Activated CD8-positive, alpha-beta T cell treated with anti-CD3 and anti-CD28 coated beads, Interleukin-2, amount 10 ng/mL, durations not matched to agents 7 days and 5 days (primary cell): ENCODE measurements around the gene MTFP1. TPM values are rescaled to one million over a fixed set of nuclear protein-coding genes. Genes with fewer than 3 reads are reported as not detected.

ENCODE experiments used
- ATAC-seq: fragments of 150-1000 bp; cut with Tn5 transposase; one replicate; pipeline ENCODE4 v1.10.0; 2021; ENCODE audit warnings: moderate library complexity
- CTCF ChIA-PET: fragments of 350-600 bp; sonication (Branson Sonifier 250); formaldehyde crosslinking; loops from one replicate; lab custom pipeline; 2021; ENCODE audit warnings: antibody characterized with exemption; lab: Charles Lee
- POLR2A ChIA-PET: fragments of 350-600 bp; sonication (Branson Sonifier 250); formaldehyde crosslinking; loops from one replicate; lab custom pipeline; 2021; ENCODE audit warnings: antibody characterized with exemption; lab: Charles Lee
- DNase-seq: peaks from one replicate; pipeline ENCODE4 v3.0.0-alpha.2; 2020
- H3K27ac Mint-ChIP-seq: one replicate; pipeline ENCODE4 v1.8.0; 2021; ENCODE audit warnings: mild to moderate bottlenecking, mixed read lengths
- H3K27me3 Mint-ChIP-seq: one replicate; pipeline ENCODE4 v1.8.0; 2021; ENCODE audit warnings: low read depth, mixed read lengths
- H3K36me3 Mint-ChIP-seq: one replicate; pipeline ENCODE4 v1.8.0; 2021; ENCODE audit warnings: low read depth, mixed read lengths
- H3K4me1 Mint-ChIP-seq: one replicate; pipeline ENCODE4 v1.8.0; 2021; ENCODE audit warnings: low read depth, mixed read lengths
- H3K4me3 Mint-ChIP-seq: one replicate; pipeline ENCODE4 v1.8.0; 2021; ENCODE audit warnings: mild to moderate bottlenecking, mixed read lengths
- H3K9me3 Mint-ChIP-seq: one replicate; pipeline ENCODE4 v1.8.0; 2022; ENCODE audit warnings: mixed read lengths; ENCODE audit not compliant: insufficient read depth
- total RNA-seq, 2 experiments: library from RNA; stranded (reverse); gene quantifications; one replicate each; pipeline ENCODE4 v1.2.3, GENCODE V29; 2021

Gene MTFP1
- total RNA-seq, 2 experiments from 2014 or later = 67.4 to 68.0 TPM

- DNase-seq = peak; percentile 91
- peaks cover 40% of the 10 kb centered on the region for H3K4me1 Mint-ChIP-seq
- peak; percentile 34 for ATAC-seq
- ChIA-PET POLR2A (interaction anchor here (0.7 to 4.0 kb wide), 3 partner anchors 9 to 165 kb away, joined by 4 to 39 read pairs (median 4); partner anchors contain the start of gene PES1), CTCF (interaction anchor here (0.6 to 6.2 kb wide), 19 partner anchors 9 to 223 kb away, joined by 3 to 166 read pairs (median 4); partner anchors contain the start of genes CASTOR1, RNF215, SEC14L2 and TCN2)
- no peaks in the 10 kb centered on the region for H3K9me3 Mint-ChIP-seq
- H3K27me3 Mint-ChIP-seq = no peaks in the 10 kb centered on the region
- H3K36me3 Mint-ChIP-seq = peaks cover 46% of the 10 kb centered on the region
- peak overlapping the region; percentile 97 for H3K4me3 Mint-ChIP-seq
- H3K27ac Mint-ChIP-seq = peak overlapping the region; percentile 96
These were observed 1.1 kb downstream of the MTFP1 start for GRCh38 chr22:30426388-30427353.

- DNase-seq (no peak), ATAC-seq (no peak)
- Mint-ChIP-seq H3K36me3 (peaks cover 36% of the 10 kb centered on the region), H3K4me1 (peaks cover 28% of the 10 kb centered on the region), H3K27ac (no peak overlapping the region), H3K27me3 (no peaks in the 10 kb centered on the region), H3K4me3 (no peak overlapping the region), H3K9me3 (no peaks in the 10 kb centered on the region)
- POLR2A ChIA-PET = interaction anchor here (0.7 kb wide), 1 partner anchor 1008 kb away, joined by 3 read pairs; no protein-coding TSS in a partner anchor
- CTCF ChIA-PET = interaction anchor here (0.7 to 6.2 kb wide), 5 partner anchors 9 to 140 kb away, joined by 3 to 61 read pairs (median 4); no protein-coding TSS in a partner anchor
These were observed 2.3 kb downstream of the MTFP1 start for GRCh38 chr22:30427871-30428270.

- Mint-ChIP-seq H3K4me1 (peaks cover 30% of the 10 kb centered on the region), H3K27me3 (no peaks in the 10 kb centered on the region), H3K4me3 (no peak overlapping the region), H3K36me3 (peaks cover 38% of the 10 kb centered on the region), H3K27ac (no peak overlapping the region), H3K9me3 (no peaks in the 10 kb centered on the region)
- DNase-seq (no peak), ATAC-seq (no peak)
- POLR2A ChIA-PET = no interaction called here
- CTCF ChIA-PET = no interaction called here
These were observed 4.3 kb downstream of the MTFP1 start for GRCh38 chr22:30429887-30430286.

GRCh38 chr22:30430933-30431332, 5.4 kb downstream of the MTFP1 start:
- ATAC-seq = no peak
- H3K4me3 Mint-ChIP-seq = no peak overlapping the region
- H3K27me3 Mint-ChIP-seq = no peaks in the 10 kb centered on the region
- no peak overlapping the region for H3K27ac Mint-ChIP-seq
- DNase-seq = no peak
- CTCF ChIA-PET = interaction anchor here (1.1 to 1.4 kb wide), 3 partner anchors 34 to 143 kb away, joined by 3 to 7 read pairs (median 3); partner anchors contain the start of gene SEC14L2
- POLR2A ChIA-PET = no interaction called here
- peaks cover 34% of the 10 kb centered on the region for H3K4me1 Mint-ChIP-seq
- peaks cover 46% of the 10 kb centered on the region for H3K36me3 Mint-ChIP-seq
- peaks cover 4% of the 10 kb centered on the region for H3K9me3 Mint-ChIP-seq

- Mint-ChIP-seq H3K36me3 (peaks cover 39% of the 10 kb centered on the region), H3K4me3 (no peak overlapping the region), H3K9me3 (peaks cover 4% of the 10 kb centered on the region), H3K27ac (no peak overlapping the region), H3K27me3 (no peaks in the 10 kb centered on the region), H3K4me1 (peaks cover 27% of the 10 kb centered on the region)
- POLR2A ChIA-PET = interaction anchor here (0.6 to 7.1 kb wide), 2 partner anchors 7 to 653 kb away, joined by 3 to 39 read pairs; partner anchors contain the start of gene MTFP1
- ATAC-seq (no peak), DNase-seq (no peak)
- CTCF ChIA-PET = interaction anchor here (1.4 to 1.9 kb wide), 2 partner anchors 8 to 42 kb away, joined by 7 to 12 read pairs; partner anchors contain the start of gene MTFP1
These were observed 6.5 kb downstream of the MTFP1 start for GRCh38 chr22:30432096-30432495.

DNA sequence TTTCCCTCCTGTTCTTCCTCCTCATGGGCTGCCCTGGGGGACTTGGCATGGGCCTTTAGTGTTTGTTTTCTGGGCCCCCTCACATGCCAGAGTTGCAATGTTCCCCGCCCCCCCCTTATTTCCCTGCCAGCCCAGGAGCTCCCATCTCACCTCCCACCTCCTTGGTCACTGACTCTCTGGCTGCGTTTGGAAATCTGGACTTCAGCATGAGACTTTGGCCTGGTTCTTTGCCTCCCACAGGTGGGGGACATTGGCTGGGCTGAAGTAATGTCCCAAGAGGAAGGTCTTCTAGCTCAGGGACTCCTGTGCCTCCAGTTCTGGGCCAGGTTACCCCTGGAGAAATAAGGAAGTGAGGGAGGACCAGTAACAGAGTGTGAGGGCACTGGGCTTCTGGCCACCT, 7.0 kb downstream of the MTFP1 start:
- POLR2A ChIA-PET = interaction anchor here (0.6 to 7.1 kb wide), 2 partner anchors 8 to 653 kb away, joined by 3 to 39 read pairs; partner anchors contain the start of gene MTFP1
- H3K4me3 Mint-ChIP-seq = no peak overlapping the region

DNA sequence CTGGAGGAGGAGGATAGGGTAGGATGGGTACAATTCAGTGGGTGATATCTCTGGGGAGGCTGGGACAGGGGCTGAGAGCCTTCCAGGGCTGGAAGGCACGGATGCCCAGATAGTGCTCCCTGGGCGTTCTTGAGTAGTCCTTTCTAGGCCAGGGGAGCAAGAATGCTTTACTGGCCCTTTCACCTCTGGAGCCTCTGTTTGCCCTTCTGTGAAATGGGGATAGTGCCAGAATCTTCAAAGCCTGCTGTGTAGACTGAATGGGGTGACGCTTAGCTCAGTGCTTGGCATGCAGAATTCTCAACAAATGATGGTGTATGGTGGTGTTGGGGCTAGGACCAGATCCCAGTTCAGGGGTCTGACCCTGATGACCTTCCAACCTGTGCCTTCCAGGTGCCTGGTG, 7.7 kb downstream of the MTFP1 start:
- peaks cover 4% of the 10 kb centered on the region for H3K9me3 Mint-ChIP-seq
- ChIA-PET POLR2A (interaction anchor here (7.1 kb wide), 1 partner anchor 8 kb away, joined by 39 read pairs; the partner anchor contains the start of gene MTFP1), CTCF (interaction anchor here (1.9 to 2.8 kb wide), 3 partner anchors 9 to 41 kb away, joined by 8 to 12 read pairs (median 9); partner anchors contain the start of gene MTFP1)
- ATAC-seq (no peak), DNase-seq (no peak)
- peaks cover 6% of the 10 kb centered on the region for H3K27me3 Mint-ChIP-seq
- H3K36me3 Mint-ChIP-seq = peaks cover 29% of the 10 kb centered on the region
- H3K4me1 Mint-ChIP-seq = peaks cover 22% of the 10 kb centered on the region
- H3K27ac Mint-ChIP-seq = no peak overlapping the region
- no peak overlapping the region for H3K4me3 Mint-ChIP-seq

More for the DNA sequence above, 7.0 kb downstream of the MTFP1 start:
- peaks cover 35% of the 10 kb centered on the region for H3K36me3 Mint-ChIP-seq
- CTCF ChIA-PET = interaction anchor here (1.9 to 2.8 kb wide), 2 partner anchors 8 to 40 kb away, joined by 8 to 12 read pairs; partner anchors contain the start of gene MTFP1
- peaks cover 22% of the 10 kb centered on the region for H3K4me1 Mint-ChIP-seq
- peaks cover under 1% of the 10 kb centered on the region for H3K27me3 Mint-ChIP-seq
- DNase-seq (no peak), ATAC-seq (no peak)
- no peak overlapping the region for H3K27ac Mint-ChIP-seq
- peaks cover 4% of the 10 kb centered on the region for H3K9me3 Mint-ChIP-seq

DNA sequence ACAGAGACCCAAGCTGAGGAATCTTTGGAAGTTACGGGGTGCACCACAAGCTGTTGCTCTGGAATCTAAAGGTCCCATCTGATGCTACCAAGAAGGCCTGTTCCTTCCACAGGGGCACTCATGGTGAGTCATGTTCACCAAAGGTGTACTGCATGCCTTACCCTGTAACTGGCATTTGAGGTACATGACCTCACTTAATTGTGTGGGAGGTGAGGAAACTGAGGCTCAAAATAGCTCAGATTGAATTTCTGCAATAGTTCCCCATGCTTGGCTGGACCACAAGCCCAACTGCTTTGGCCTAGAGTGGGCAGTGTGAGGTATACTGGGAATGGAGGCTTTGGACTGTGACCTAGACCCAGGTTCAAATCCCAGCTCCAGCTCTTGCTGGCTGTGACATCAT, 8.2 kb downstream of the MTFP1 start:
- ATAC-seq (no peak), DNase-seq (no peak)
- Mint-ChIP-seq H3K4me1 (peaks cover 22% of the 10 kb centered on the region), H3K27ac (no peak overlapping the region), H3K9me3 (peaks cover 4% of the 10 kb centered on the region), H3K27me3 (peaks cover 11% of the 10 kb centered on the region), H3K36me3 (peaks cover 24% of the 10 kb centered on the region), H3K4me3 (no peak overlapping the region)
- POLR2A ChIA-PET = interaction anchor here (7.1 kb wide), 1 partner anchor 9 kb away, joined by 39 read pairs; the partner anchor contains the start of gene MTFP1
- CTCF ChIA-PET = interaction anchor here (1.9 to 2.8 kb wide), 3 partner anchors 9 to 41 kb away, joined by 8 to 12 read pairs (median 9); partner anchors contain the start of gene MTFP1

DNA sequence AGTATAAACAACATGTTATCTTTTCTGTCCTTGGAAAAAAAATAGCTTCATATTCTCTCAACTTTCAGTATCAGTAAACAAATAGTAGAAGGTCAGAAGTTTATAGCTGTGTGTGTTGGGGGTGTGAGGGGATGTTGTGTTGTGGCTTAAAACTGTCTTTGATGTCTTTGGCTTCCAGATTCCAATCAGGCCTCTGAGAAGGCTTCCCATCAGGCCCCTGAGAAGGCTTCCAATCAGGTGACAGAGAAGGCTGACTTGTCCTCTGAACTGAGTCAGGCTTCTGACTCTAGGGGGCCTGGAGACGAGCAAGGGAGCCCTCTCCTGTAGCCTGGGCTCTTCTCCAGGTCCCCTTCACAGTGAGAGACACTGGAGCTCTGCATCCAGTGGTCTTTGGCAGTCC, 9.3 kb downstream of the MTFP1 start:
- DNase-seq = no peak
- peaks cover 22% of the 10 kb centered on the region for H3K4me1 Mint-ChIP-seq
- ChIA-PET POLR2A (interaction anchor here (7.1 kb wide), 1 partner anchor 10 kb away, joined by 39 read pairs; the partner anchor contains the start of gene MTFP1), CTCF (interaction anchor here (2.4 to 4.9 kb wide), 3 partner anchors 9 to 42 kb away, joined by 8 to 61 read pairs (median 9); partner anchors contain the start of gene MTFP1)
- H3K4me3 Mint-ChIP-seq = peak overlapping the region; percentile 83
- peak overlapping the region; percentile 99 for H3K27ac Mint-ChIP-seq
- H3K27me3 Mint-ChIP-seq = peaks cover 14% of the 10 kb centered on the region
- peaks cover 18% of the 10 kb centered on the region for H3K36me3 Mint-ChIP-seq
- peaks cover 4% of the 10 kb centered on the region for H3K9me3 Mint-ChIP-seq
- no peak for ATAC-seq

- DNase-seq = peak; percentile 91
- H3K4me3 Mint-ChIP-seq = peak overlapping the region; percentile 83
- H3K27me3 Mint-ChIP-seq = peaks cover 14% of the 10 kb centered on the region
- H3K4me1 Mint-ChIP-seq = peaks cover 22% of the 10 kb centered on the region
- ChIA-PET POLR2A (interaction anchor here (7.1 kb wide), 1 partner anchor 11 kb away, joined by 39 read pairs; the partner anchor contains the start of gene MTFP1), CTCF (interaction anchor here (0.6 to 4.9 kb wide), 4 partner anchors 9 to 44 kb away, joined by 3 to 61 read pairs (median 8); partner anchors contain the start of gene MTFP1)
- H3K36me3 Mint-ChIP-seq = peaks cover 18% of the 10 kb centered on the region
- ATAC-seq = peak; percentile 88
- H3K9me3 Mint-ChIP-seq = peaks cover 4% of the 10 kb centered on the region
- peak overlapping the region; percentile 99 for H3K27ac Mint-ChIP-seq
These were observed 10.1 kb downstream of the MTFP1 start for GRCh38 chr22:30435674-30436126.
